ENCODE data around the gene DTX2.
"Not testable (repeated sequence)": the region's sequence is repeated elsewhere in the genome, so short reads cannot be mapped to it uniquely, and the experiment has no call there.

DNA sequence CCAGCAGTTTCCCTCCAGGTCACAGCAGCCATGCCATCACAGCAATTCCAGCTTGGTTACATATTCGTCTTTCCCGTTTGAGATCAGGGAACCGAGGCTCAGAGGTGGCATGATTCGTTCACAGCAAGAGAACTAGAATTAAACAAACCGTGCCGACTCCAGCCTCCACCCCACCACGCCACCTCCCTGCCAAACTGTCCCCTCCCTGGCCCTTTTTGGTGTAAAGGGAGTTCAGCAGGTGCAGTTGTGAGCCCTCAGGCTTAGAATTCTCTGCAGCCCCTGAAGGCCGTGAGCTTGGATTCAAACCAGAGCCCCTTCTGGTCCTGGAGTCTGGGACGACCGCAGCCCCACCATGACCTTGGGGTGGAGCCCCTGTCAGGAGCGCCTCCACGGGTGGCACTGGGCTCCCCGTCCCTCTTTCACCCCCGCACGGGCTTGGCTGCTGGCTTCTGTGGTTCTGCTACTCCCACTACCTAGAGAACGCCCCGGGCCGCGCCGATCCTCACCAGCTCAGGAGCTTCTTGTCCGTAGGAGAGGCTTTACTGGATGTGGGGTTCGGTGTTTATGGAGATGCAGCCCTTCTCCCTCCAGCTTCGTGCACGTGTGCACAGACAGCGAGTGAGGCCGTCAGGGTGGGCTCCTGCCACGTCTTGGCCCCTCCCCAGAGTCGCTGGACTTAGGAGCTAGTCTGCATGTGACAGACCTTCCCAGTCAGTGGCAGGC lies 37.9 kb downstream of the DTX2 start:
- TF ChIP-seq, protein P1, sequence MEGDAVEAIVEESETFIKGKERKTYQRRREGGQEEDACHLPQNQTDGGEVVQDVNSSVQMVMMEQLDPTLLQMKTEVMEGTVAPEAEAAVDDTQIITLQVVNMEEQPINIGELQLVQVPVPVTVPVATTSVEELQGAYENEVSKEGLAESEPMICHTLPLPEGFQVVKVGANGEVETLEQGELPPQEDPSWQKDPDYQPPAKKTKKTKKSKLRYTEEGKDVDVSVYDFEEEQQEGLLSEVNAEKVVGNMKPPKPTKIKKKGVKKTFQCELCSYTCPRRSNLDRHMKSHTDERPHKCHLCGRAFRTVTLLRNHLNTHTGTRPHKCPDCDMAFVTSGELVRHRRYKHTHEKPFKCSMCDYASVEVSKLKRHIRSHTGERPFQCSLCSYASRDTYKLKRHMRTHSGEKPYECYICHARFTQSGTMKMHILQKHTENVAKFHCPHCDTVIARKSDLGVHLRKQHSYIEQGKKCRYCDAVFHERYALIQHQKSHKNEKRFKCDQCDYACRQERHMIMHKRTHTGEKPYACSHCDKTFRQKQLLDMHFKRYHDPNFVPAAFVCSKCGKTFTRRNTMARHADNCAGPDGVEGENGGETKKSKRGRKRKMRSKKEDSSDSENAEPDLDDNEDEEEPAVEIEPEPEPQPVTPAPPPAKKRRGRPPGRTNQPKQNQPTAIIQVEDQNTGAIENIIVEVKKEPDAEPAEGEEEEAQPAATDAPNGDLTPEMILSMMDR (IDR thresholded peaks at IDR 0.05; ENCODE audit: low read depth, low read length, poor library complexity, severe bottlenecking), result not testable (repeated sequence)
- not testable (repeated sequence) for TF ChIP-seq EZH2phosphoT487 (IDR thresholded peaks at IDR 0.05; ENCODE audit: borderline replicate concordance, low read length)
